Measurements from ENCODE around the gene UBAP1. TPM values are rescaled to one million over a fixed set of nuclear protein-coding genes. Genes with fewer than 3 reads are reported as not detected.
A peak's percentile ranks its signal among the peaks of the same experiment; 100 is the strongest.

UBAP1 gene
- total and polyA plus RNA-seq, 2 of the 4 experiments (the other 2 are of a cell fraction), result 30.6 to 37.0 TPM

DNA sequence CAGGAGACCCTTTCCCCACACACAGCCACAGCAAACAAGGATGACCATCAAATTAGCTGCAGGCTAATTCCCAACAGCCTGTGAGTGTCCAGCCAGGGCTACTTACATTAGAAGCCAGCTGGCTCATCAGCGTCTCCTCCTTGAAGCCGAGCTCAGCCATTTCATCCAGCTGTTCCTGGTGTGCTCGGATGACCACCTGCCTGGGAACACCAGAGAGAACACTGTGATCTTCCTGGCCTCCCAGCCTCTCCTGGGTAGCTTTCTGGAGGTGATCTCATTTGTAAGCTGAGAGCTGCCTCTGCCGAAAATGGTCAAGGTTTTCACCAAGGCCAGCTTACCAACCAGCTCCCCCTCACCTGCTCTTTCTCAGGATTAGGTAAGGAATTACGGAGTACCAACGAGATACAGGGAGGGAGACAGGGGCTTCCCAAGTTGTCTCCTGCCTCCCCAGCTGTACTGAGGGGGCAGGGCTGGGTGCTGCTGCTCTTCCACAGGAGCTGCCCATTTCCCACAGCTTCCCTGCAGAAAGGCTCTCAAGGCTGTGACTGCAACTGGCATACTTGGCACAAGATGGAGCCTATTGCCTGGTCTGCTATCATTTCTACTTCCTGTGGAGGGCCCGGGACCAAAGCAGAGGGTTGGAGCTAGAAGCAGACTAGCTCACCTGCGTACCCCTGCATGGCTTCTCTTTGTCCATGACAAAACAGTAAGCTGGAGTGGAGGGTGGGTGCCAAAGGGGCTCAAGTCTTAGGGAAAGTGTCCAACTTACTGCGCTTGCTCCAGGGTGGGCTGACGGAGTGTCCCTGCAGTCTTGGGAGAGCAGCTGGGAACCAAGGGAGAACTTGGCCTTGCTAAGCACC lies 76.4 kb downstream of the UBAP1 start:
- H4K5ac ChIP-seq (ENCODE audit: low read depth, low read length), result 0 out of 2 replicates have a peak overlapping the region, but pooled peaks have one; percentile 19
- H2AFZ ChIP-seq (replicated peaks; ENCODE audit: low read length, poor library complexity), result peak overlapping the region; percentile 74
- ChIA-PET POLR2A (ENCODE audit: unreplicated experiment) (no interaction called here), CTCF (interaction anchor here (0.9 to 3.3 kb wide), 3 partner anchors 10 to 182 kb away, joined by 3 to 16 read pairs (median 12); no protein-coding TSS in a partner anchor)
- H3K36me3 ChIP-seq (ENCODE audit: control insufficient read depth, insufficient read depth, low read length), result peaks cover 23% of the 10 kb centered on the region
- H3K23ac ChIP-seq (ENCODE audit: low read depth, low read length), result peak overlapping the region; percentile 44; the same call in 1 of the 2 replicates
- dilution Hi-C loops (cut with HindIII; ENCODE audit: low sequenced_read_pairs, unreplicated experiment), result no loop called here
- TF ChIP-seq RFX5 (IDR thresholded peaks at IDR 0.05; ENCODE audit: low read depth, low read length), result no peak
- no peak for TF ChIP-seq MAFK (IDR thresholded peaks at IDR 0.05; ENCODE audit: low read depth, low read length)
- TF ChIP-seq, protein P1, sequence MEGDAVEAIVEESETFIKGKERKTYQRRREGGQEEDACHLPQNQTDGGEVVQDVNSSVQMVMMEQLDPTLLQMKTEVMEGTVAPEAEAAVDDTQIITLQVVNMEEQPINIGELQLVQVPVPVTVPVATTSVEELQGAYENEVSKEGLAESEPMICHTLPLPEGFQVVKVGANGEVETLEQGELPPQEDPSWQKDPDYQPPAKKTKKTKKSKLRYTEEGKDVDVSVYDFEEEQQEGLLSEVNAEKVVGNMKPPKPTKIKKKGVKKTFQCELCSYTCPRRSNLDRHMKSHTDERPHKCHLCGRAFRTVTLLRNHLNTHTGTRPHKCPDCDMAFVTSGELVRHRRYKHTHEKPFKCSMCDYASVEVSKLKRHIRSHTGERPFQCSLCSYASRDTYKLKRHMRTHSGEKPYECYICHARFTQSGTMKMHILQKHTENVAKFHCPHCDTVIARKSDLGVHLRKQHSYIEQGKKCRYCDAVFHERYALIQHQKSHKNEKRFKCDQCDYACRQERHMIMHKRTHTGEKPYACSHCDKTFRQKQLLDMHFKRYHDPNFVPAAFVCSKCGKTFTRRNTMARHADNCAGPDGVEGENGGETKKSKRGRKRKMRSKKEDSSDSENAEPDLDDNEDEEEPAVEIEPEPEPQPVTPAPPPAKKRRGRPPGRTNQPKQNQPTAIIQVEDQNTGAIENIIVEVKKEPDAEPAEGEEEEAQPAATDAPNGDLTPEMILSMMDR (conservative IDR thresholded peaks at IDR 0.05; ENCODE audit: low read depth, low read length), result peak; percentile 29; the same call in 1 of the 2 replicates
- peak; percentile 20; the same call in 1 of the 2 replicates for TF ChIP-seq RAD21 (IDR thresholded peaks at IDR 0.05; ENCODE audit: low read length)
- no peak for TF ChIP-seq RCOR1 (IDR thresholded peaks at IDR 0.05; ENCODE audit: insufficient replicate concordance, low read length)
- TF ChIP-seq, protein P2, sequence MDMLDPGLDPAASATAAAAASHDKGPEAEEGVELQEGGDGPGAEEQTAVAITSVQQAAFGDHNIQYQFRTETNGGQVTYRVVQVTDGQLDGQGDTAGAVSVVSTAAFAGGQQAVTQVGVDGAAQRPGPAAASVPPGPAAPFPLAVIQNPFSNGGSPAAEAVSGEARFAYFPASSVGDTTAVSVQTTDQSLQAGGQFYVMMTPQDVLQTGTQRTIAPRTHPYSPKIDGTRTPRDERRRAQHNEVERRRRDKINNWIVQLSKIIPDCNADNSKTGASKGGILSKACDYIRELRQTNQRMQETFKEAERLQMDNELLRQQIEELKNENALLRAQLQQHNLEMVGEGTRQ (IDR thresholded peaks at IDR 0.05; ENCODE audit: low read depth, low read length), result no peak
- no peak for TF ChIP-seq ELK1 (IDR thresholded peaks at IDR 0.05; ENCODE audit: borderline replicate concordance, low read depth, low read length)
- no peak; the same call in 1 of the 2 replicates for TF ChIP-seq POLR2A (IDR thresholded peaks at IDR 0.05; ENCODE audit: low read depth, low read length)
- no peak for TF ChIP-seq CEBPB (IDR thresholded peaks at IDR 0.05; ENCODE audit: low read depth, low read length)
- TF ChIP-seq SMC3 (IDR thresholded peaks at IDR 0.05; ENCODE audit: low read depth, low read length), result no peak; the same call in 1 of the 2 replicates
- H3K9me3 ChIP-seq (ENCODE audit: control insufficient read depth, insufficient read depth, low read length), result no peaks in the 10 kb centered on the region
- in situ Hi-C loops (cut with MboI; ENCODE audit: low sequenced_read_pairs), result loop anchor here (5.0 kb wide), 1 partner anchor 128 kb away; the partner anchor contains the start of gene DCAF12
- no CpG with 5 or more reads among the region's 10 CpGs for WGBS, 2 experiments (ENCODE audit: extremely low coverage in 2 of 2, insufficient read length in 1 of 2)
- H3K79me1 ChIP-seq (ENCODE audit: low read depth in 1 of 2, low read length in 2 of 2), result peaks cover 0 to 29% of the 10 kb centered on the region in 2 experiments; a peak in 2 of 4 replicates
- H3K4ac ChIP-seq (ENCODE audit: low read depth, low read length), result peak overlapping the region; percentile 75
- no peak overlapping the region for H3K56ac ChIP-seq (ENCODE audit: extremely low read depth, insufficient read depth, low read length)
- peak overlapping the region; percentile 27; the same call in 1 of the 3 replicates for H2BK15ac ChIP-seq (ENCODE audit: low read depth, low read length)
- peak overlapping the region; percentile 56 for H2BK120ac ChIP-seq (ENCODE audit: low read depth, low read length)
- no TSS peak for BruUV-seq (replicated peaks)
- peaks cover 6% of the 10 kb centered on the region; the same call in 1 of the 2 replicates for H3K9me1 ChIP-seq (ENCODE audit: insufficient read depth, low read length)
- H4K8ac ChIP-seq (ENCODE audit: low read depth in 2 of 2, low read length in 2 of 2), result peak overlapping the region in 1 of 2 experiments; percentile 75; a peak in 3 of 4 replicates
- peak overlapping the region; percentile 18 for H2AK9ac ChIP-seq (replicated peaks; ENCODE audit: low read depth, low read length, poor library complexity)
- peak overlapping the region; percentile 41; the same call in 1 of the 2 replicates for H3K4me2 ChIP-seq (ENCODE audit: low read depth, low read length)
- peaks cover 22% of the 10 kb centered on the region for H3K4me1 ChIP-seq (ENCODE audit: control insufficient read depth, insufficient read depth, low read length)
- H3K18ac ChIP-seq (ENCODE audit: low read depth, low read length), result no peak overlapping the region
- no peaks in the 10 kb centered on the region for H4K20me1 ChIP-seq (ENCODE audit: insufficient read depth, low read length)
- peak overlapping the region; percentile 72 for H2BK20ac ChIP-seq (ENCODE audit: low read depth, low read length)
- peak; percentile 39 for DNase-seq
- H3K27ac ChIP-seq (ENCODE audit: insufficient read depth, low read length), result peak overlapping the region; percentile 31; the same call in 1 of the 2 replicates
- peak overlapping the region; percentile 80 for H2AK5ac ChIP-seq (ENCODE audit: low read depth, low read length)
- peak overlapping the region; percentile 65 for H2BK5ac ChIP-seq (ENCODE audit: low read depth, low read length, poor library complexity, severe bottlenecking)
- H3K14ac ChIP-seq (replicated peaks; ENCODE audit: low read depth, low read length), result peak overlapping the region; percentile 33
- H3K4me3 ChIP-seq (ENCODE audit: insufficient read depth, low read depth, low read length), result no peak overlapping the region
- no peak overlapping the region for H3K9ac ChIP-seq (ENCODE audit: low read depth, low read length)
- H4K91ac ChIP-seq (ENCODE audit: insufficient read depth, low read depth, low read length), result peak overlapping the region; percentile 82
- intact Hi-C loops (cut with micrococcal nuclease), result loop anchor here (2.0 kb wide), 2 partner anchors 74 to 124 kb away; partner anchors contain the start of genes KIF24 and NUDT2
- H3K27me3 ChIP-seq (ENCODE audit: control insufficient read depth, insufficient read depth, low read length), result no peaks in the 10 kb centered on the region
- peak; percentile 2 for ATAC-seq (ENCODE audit: low read depth)

All from IMR-90 (cell line).